SHP77 (cell line): ENCODE measurements around the gene TRIM27.
"Not testable (repeated sequence)": the region's sequence is repeated elsewhere in the genome, so short reads cannot be mapped to it uniquely, and the experiment has no call there.

Source experiments
- DNase-seq, 2 experiments: peaks; one replicate each; lab custom pipeline; 2025; lab: John Stamatoyannopoulos, UW

Gene TRIM27, protein sequence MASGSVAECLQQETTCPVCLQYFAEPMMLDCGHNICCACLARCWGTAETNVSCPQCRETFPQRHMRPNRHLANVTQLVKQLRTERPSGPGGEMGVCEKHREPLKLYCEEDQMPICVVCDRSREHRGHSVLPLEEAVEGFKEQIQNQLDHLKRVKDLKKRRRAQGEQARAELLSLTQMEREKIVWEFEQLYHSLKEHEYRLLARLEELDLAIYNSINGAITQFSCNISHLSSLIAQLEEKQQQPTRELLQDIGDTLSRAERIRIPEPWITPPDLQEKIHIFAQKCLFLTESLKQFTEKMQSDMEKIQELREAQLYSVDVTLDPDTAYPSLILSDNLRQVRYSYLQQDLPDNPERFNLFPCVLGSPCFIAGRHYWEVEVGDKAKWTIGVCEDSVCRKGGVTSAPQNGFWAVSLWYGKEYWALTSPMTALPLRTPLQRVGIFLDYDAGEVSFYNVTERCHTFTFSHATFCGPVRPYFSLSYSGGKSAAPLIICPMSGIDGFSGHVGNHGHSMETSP

DNA sequence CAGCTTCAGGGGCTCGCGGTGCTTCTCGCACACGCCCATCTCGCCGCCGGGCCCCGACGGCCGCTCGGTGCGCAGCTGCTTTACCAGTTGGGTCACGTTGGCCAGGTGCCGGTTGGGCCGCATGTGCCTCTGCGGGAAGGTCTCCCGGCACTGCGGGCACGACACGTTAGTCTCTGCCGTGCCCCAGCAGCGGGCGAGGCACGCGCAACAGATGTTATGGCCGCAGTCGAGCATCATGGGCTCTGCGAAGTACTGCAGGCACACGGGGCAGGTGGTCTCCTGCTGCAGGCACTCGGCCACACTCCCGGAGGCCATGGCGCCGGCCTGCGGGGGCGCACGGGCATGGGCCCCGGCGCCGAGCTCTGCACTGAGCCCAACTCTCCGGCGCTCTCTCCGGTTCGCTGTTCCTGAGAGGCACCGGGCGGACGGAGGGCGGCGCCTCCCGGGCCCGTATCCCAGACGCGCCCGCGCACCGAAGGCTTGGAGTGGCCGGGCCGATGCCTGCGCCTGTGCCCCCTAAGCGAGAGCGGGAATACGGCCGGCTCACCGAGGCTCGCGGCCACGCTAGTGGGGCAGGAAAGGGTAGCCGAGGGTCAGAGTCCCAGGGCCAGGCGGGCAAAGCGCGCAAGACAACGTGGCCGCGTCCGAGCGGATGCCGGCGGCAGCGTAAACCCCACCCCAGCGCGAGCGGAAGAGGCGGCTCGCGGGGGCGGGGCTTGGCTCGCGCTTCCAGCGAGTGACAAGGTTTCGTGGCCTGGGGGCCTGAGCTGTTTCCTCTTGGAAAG is at the start of gene TRIM27:
Gene TRIM27 (minus strand): TSS at position 668 of the 785 bp plus-strand sequence. CDS start 353 bp downstream, at position 315.
- peak; percentile 74 to 91 for DNase-seq

DNA sequence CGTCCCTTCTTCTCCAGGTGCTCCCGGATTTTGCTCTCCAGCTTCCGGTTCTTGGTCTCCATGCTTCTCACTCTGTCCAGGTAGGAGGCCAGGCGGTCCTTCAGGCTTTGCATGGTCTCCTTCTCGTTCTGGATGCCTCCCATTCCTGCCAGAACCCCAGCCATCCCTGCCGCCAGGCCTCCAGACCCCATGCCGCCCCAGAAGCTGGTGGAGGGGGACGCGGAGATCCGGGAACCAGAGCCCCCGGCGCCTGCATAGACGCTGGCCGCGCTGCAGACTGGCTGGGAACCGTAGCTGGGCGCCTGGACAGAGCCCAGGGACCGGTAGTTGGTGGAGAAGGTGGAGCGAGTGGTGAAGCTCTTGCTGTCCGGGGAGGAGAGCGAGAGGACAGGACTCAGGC is 46.3 kb upstream of the TRIM27 start:
- DNase-seq: not testable (repeated sequence)

DNA sequence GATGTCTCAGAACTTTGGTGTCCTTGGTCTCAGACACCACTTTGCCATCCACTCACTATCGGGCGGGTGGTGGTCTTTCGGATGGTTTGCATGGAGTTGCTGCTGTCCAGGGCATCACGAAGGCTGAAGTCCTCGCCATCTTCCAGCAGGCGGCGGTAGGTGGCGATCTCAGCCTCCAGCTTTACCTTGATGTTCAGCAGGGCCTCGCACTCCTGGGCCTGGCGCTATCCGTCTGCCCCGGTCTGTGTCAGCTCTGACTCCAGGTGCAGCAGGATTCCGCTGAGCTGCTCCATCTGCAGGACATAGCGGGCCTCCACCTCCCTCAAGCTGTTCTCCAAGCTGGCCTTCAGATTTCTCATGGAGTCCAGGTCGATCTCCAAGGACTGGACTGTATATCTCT is 45.3 kb upstream of the TRIM27 start:
- no peak for DNase-seq

DNA sequence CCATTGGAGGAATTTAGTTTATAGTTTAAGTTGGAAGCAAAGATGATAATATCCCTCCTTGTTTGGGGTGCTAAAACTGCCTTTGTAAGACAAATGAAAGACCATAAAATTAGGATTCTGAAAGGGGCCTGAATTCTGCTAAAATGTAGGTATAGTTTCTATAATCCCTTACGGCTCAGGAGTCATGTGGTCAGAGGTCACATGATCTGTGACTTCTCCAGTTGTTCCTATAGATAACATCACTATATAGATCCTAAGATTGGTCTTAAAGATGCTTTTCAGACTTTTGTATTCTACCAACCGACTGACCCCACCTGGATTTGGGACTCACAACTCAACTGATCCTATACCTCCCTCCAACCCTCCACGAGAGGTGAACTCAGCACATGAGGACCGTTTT is 44.7 kb upstream of the TRIM27 start:
- DNase-seq: no peak

DNA sequence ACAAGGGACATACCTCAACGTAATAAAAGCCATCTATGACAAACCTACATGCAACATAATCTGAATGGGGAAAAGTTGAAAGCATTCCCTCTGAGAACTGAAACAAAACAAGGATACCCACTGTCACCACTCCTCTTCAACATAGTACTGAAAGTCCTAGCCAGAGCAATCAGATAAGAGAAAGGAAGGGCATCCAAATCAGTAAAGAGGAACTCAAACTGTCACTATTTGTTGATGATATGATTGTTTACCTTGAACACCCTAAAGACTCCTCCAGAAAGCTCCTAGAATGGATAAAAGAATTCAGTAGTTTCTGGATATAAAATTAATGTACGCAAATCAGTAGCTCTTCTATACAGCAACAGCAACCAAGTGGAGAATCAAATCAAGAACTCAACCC is 41.9 kb upstream of the TRIM27 start:
- DNase-seq: no peak

DNA sequence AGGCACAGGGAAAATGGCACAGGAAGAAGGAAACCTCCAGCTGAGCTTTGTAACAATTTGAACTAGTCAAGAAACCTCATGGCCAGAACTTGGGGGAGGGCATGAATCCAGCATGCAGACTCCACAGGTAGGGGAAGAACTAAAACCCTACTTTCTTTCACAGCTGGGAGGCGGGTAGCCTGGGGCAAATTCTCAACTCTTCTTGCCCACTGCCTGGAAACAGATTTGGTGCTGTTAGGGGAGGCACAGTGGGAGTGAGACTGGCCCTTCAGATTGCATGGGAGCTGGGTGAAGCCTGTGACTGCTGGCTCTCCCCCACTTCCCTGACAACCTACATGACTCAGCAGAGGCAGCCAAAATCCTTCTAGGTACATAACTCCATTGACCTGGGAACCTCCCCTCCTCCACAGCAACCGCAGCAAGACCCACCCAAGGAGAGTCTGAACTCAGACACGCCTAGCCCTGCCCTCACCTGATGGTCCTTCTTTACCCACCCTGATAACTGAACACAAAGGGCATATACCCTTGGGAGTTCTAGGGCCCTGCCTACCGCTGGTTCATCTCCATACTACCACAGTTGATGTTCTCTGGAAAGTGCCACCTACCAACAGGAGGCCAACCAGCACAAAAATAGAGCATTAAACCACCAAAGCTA is 37.2 kb upstream of the TRIM27 start:
- no peak for DNase-seq

DNA sequence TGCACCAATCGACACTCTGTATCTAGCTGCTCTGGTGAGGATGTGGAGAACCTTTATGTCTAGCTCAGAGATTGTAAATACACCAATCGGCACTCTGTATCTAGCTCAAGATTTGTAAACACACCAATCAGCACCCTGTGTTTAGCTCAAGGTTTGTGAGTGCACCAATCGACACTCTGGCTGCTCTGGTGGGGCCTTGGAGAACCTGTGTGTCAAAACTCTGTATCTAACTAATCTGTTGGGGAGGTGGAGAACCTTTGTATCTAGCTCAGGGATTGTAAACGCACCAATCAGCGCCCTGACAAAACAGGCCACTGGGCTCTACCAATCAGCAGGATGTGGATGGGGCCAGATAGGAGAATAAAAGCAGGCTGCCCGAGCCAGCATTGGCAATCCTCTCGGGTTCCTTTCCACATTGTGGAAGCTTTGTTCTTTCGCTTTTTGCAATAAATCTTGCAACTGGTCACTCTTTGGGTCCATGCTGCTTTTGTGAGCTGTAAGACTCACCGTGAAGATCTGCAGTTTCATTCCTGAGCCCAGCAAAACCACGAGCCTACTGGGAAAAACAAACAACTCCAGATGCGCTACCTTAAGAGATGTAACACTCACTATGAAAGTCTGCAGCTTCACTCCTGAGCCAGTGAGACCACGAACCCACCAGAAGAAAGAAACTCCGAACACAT is 34.9 kb upstream of the TRIM27 start:
- peak in 1 of 2 experiments; percentile 40 for DNase-seq

DNA sequence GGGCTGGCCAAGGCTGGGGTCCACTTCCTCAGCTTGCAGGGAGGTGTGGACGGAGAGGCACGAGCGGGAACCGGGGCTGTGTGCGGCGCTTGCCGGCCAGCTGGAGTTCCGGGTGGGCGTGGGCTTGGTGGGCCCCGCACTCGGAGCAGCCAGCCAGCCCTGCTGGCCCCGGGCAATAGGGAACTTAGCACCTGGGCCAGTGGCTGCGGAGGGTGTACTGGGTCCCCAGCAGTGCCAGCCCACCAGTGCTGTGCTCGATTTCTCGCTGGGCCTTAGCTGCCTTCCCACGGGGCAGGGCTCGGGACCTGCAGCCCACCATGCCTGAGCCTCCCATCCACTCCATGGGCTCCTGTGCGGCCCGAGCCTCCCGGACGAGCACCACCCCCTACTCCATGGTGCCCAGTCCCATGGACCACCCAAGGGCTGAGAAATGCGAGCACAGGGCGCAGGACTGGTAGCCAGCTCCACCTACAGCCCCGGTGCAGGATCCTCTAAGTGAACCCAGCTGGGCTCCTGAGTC is 34.1 kb upstream of the TRIM27 start:
- DNase-seq: not testable (repeated sequence)

DNA sequence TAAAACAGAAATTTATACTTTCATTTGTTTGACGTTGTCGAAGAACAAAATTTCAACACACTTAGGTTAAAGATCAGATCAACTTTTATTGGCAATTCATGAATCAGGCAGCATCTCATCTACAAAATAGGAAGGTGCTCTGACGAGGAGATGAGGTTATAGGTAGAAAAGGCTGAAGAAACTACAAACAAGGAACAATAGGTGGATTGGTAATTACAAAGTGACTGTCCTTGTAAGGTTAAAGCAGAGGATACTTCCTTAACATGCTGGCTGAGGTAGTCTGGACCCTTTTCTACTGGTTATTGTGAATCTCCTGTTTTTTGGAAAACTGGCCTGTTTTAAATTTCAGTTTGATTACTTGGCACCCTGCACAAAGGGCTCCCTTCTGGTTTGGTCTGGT is 32.5 kb upstream of the TRIM27 start:
- no peak for DNase-seq

DNA sequence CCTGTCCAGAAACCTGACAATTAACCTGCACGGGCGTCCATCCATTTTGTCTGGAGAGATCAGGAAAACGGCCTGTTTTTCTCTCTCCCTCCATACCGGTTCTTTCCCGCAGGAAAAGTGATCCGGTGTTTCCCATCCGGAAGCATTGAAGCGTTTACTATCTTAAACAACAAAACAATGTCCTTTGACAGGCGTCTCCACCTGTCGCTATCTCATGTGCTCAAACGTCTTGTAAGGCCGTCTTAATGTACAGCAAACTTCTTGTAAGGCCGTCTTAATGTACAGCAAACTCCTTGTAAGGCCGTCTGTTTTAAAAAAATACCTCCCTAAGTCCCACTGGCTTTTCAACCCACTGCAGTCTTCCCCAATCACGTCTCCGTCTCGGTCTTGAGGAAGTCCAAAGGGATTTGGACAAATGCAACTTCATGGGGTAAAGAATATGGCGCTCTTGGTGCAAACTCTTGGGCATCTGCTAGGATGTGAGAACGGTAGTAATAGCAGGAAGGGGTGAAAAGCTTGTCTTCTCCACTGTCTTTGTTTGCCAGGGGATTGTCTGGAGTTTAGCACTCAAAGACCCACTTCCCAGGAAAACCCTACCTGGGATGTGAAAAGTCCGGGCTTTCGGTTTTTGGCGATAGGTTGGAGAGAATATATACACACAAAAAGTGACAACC is 29.9 kb upstream of the TRIM27 start:
- peak in 1 of 2 experiments; percentile 32 for DNase-seq

DNA sequence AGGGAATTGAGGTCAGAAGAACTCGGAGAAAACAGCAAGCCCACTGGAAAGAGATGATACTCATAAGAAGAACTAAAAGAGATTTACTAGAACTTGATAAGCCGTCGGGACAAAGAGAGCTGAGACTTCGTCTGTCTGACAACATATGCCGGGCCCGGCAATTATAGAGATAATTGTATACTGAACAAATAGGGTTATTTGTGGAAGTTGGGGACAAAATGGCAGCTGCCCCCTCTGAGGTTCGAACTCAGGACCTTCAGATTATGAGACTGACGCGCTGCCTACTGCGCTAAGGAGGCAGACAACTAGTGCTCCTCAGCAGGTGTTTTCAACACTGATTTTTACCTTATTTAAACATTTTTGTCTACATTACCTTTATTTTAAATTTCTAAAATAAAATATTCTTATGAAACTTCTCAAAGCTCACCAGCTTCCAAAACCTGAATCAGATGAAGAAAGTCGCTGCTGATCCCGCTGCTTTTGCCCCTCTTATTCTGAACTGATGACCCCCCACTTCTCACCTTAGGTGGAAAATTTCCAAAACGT is 29.3 kb upstream of the TRIM27 start:
- peak; percentile 42 to 45 for DNase-seq

DNA sequence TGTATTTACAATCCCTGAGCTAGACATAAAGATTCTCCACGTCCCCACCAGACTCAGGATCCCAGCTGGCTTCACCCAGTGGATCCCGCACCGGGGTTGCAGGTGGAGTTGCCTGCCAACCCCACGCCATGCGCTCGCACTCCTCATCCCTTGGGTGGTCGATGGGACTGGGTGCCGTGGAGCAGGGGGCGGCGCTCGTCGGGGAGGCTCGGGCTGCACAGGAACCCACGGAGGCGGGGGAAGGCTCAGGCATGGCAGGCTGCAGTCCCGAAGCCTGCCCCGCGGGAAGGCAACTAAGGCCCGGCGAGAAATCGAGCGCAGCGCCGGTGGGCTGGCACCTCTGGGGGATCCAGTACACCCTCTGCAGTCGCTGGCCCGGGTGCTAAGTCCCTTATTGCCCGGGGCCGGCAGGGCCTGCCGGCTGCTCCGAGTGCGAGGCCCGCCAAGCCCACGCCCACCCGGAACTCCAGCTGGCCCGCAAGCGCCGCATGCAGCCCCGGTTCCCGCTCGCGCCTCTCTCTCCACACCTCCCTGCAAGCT is 25.9 kb upstream of the TRIM27 start:
- not testable (repeated sequence) for DNase-seq

DNA sequence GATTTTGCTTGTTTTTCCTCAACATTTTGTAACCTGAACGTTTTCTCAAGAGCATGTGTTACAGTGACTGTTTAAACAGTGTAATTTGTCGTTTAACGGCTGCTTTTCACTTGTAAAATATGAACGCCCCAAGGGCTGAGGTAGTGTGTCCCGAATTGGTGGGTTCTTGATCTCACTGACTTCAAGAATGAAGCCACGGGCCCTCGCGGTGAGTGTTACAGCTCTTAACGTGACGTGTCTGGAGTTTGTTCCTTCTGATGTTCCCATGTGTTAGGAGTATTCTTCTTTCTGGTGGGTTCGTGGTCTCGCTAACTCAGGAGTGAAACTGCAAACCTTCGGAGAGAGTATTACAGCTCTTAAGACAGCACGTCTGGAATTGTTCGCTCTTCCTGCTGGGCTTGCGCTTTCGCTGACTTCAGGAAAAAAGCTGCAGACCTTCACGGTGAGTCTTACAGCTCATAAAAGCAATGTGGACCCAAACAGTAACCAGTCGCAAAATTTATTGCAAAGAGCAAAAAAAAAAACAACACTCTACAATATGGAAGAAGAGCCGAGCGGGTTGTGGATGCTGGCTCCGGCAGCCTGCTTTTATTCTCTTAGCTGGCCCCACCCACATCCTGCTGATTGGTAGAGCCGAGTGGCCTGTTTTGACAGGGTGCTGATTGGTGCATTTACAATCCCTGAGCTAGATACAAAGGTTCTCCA is 25.1 kb upstream of the TRIM27 start:
- peak; percentile 80 to 85 for DNase-seq

DNA sequence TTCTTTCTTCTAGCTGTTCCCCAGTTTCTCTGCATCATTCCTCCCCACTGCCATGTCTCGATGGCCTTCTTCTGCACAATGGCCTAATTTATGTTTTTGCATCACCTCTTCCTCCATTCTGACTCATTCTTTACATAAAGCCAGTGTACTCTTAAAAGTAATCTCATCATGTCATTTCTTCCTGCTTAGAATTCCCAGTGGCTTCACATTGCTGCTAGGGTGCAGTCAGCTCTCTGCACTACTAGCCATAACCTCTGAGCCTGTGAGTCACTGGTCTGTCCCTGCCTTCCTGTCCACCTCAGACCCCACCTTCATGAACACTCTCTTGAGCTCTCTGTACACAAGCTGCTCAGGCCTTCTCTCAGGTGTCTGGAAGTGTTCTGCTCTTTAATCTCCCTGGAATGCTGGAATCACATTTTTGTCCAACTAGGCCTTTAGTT is 24.1 kb upstream of the TRIM27 start:
- peak; percentile 53 to 59 for DNase-seq

DNA sequence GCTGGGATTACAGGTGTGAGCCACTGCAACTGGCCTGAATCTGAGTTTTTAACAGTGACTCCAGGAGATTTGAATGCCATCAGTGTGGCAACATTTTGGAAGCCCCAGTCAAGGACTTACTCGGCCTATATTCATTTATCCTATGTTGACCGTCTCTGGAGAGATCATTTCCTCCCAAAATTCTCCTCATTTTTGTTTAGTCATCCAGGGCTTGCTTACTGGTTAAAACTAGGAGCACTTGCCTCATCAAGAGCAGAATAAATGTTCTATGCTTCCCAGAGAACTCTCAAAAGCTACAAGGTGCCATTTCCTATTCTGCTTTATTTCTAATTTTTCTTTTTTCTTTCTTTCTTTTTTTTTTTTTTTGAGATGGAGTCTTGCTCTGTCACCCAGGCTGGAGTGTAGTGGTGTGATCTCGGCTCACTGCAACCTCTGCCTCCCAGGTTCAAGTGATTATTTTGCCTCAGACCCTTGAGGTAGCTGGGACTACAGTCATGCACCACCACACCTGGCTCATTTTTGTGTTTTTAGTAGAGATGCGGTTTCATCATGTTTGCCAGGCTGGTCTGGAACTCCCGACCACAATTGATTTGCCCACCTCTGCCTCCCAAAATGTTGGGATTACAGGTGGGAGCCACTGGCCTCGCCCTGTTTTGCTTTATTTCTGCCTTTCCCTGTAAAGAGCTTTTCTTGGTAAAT is 23.4 kb upstream of the TRIM27 start:
- DNase-seq: no peak

DNA sequence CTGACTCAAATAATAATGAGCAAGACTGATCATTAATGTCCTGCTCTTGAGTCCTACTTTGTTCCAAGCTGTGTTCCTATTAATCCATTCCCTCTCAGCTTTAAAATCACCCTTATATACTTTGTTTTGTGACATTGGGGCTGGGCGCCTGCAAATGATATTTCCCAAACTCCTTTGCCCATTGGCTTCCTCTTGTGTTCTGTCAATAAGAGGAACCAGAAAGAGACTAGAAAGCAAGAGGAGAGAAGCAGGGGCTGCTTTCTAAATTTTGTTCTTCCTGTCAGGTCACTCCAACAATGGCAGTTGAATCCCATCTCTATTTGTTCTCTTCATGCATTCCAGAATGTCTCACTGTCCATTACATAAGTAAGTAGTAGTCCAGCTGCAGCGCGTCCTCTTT is 21.6 kb upstream of the TRIM27 start:
- DNase-seq: no peak

DNA sequence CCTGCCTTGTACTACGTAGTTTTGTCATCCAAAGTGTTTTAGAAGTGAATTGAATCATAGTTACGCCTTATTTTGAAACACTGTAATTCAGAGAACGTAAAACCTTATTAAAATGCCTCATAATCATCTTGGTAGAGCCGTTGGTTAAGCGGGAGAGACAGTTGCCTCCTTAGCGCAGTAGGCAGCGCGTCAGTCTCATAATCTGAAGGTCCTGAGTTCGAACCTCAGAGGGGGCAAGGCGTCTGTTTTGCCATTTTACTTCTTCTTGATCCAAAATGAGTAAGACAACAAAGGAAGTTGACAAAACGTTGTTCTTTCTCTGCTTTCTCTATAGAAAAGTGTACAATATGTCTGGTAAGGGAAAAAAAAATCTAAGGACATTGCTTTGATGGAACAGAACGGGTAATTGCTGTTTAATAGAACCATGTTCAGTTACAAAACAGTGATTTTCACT is 20.7 kb upstream of the TRIM27 start:
- DNase-seq: peak in 1 of 2 experiments; percentile 40

DNA sequence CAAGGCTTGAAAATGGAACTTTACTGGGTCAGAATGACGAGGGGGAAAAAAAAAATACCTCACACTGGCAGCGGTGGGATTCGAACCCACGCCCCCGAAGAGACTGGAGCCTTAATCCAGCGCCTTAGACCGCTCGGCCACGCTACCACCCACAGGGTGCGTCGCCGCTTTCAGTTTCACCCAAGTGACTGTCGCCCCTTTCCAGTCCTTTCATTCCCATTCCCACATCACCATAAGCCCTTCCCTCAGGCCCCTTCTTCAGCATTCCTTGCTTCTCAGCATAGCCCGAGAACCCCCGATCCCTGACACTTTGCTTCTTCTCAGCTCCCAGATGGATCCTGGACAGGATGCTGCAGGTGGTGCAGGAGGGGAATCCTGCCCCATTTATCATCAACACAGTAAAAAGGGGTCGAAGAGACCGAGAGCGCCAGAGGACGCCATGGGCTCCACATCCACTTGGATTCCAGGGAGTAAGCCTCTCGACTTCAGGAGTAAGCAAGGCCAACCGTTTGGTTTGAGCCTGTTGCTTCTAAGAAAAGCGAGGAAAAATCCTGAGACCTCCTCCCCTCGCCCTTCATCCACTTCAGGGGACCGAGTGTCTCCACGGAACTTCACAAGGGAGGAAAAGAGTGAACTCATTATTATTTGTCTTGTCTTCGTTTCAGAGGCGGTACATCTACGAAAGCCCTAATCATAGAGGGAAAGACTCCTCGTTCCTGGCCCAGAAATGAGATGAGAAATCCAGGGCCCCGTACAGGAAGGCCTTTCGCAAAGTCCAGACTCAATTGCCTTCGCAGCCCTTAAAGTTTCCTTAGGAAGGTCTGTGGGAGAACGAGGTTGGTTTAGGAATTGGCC is 20.0 kb upstream of the TRIM27 start:
- peak; percentile 78 to 81 for DNase-seq
